ENCODE results near the gene KMT2D.

DNA sequence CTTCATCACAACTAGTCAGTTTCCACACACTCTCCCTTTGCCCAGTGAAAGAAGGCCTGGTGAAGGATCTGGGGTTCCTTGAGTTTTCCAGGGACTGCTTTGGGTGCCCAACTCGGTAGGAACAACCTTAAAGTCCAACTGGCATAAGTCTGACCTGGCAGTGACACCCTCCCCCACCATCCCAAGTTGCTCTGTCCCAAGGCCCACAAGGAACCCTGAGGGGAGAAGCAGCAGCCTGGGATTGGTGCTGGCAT, 1.6 kb downstream of the KMT2D start:
- no peak for TF ChIP-seq CTCF (conservative IDR thresholded peaks at IDR 0.05; ENCODE audit: low read depth in 2 of 2)
- TF ChIP-seq, protein P1, sequence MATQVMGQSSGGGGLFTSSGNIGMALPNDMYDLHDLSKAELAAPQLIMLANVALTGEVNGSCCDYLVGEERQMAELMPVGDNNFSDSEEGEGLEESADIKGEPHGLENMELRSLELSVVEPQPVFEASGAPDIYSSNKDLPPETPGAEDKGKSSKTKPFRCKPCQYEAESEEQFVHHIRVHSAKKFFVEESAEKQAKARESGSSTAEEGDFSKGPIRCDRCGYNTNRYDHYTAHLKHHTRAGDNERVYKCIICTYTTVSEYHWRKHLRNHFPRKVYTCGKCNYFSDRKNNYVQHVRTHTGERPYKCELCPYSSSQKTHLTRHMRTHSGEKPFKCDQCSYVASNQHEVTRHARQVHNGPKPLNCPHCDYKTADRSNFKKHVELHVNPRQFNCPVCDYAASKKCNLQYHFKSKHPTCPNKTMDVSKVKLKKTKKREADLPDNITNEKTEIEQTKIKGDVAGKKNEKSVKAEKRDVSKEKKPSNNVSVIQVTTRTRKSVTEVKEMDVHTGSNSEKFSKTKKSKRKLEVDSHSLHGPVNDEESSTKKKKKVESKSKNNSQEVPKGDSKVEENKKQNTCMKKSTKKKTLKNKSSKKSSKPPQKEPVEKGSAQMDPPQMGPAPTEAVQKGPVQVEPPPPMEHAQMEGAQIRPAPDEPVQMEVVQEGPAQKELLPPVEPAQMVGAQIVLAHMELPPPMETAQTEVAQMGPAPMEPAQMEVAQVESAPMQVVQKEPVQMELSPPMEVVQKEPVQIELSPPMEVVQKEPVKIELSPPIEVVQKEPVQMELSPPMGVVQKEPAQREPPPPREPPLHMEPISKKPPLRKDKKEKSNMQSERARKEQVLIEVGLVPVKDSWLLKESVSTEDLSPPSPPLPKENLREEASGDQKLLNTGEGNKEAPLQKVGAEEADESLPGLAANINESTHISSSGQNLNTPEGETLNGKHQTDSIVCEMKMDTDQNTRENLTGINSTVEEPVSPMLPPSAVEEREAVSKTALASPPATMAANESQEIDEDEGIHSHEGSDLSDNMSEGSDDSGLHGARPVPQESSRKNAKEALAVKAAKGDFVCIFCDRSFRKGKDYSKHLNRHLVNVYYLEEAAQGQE (IDR thresholded peaks at IDR 0.05; ENCODE audit: unreplicated experiment) = no peak
- TF ChIP-seq ETS1 (IDR thresholded peaks at IDR 0.05) = no peak
- no peak for TF ChIP-seq POLR2AphosphoS5 (IDR thresholded peaks at IDR 0.05; ENCODE audit: low read depth)
- no peak for TF ChIP-seq CREB1 (CRISPR knock-in tag; IDR thresholded peaks at IDR 0.05; ENCODE audit: low read depth)
- no peak for TF ChIP-seq ZNF114 (CRISPR knock-in tag; IDR thresholded peaks at IDR 0.05)

Data from GM23338 (cell line).